Sigmoid colon (tissue), 3 donors: ENCODE measurements around the gene KCNJ1.

Source experiments
- CTCF ChIP-seq, 4 experiments: fragments of 450-650 bp in 3 of 4; fragments of 200-600 bp in 1 of 4; IDR thresholded peaks; one replicate each; pipeline ENCODE4 v1.5.1; 2016 to 2019; ENCODE audit warnings: antibody characterized with exemption in 4 of 4, mild to moderate bottlenecking in 3 of 4, moderate library complexity in 2 of 4
- POLR2A ChIP-seq, 2 donors: fragments of 450-650 bp; IDR thresholded peaks; one replicate each; pipeline ENCODE4 v1.6.1; 2016; ENCODE audit warnings: antibody characterized with exemption in 2 of 2, mild to moderate bottlenecking in 2 of 2, moderate library complexity in 2 of 2

GRCh38 chr11:128810784-128811514 is 56.1 kb downstream of the KCNJ1 start:
- TF ChIP-seq CTCF (IDR thresholded peaks at IDR 0.05), result no peak
- TF ChIP-seq POLR2A (IDR thresholded peaks at IDR 0.05), result no peak
